Measurements from ENCODE around the gene SLC7A6.
A peak's percentile ranks its signal among the peaks of the same experiment; 100 is the strongest.

The SLC7A6 gene

GRCh38 chr16:68310437-68310773, 46.1 kb downstream of the SLC7A6 start:
- Histone ChIP-seq H3K4me3 (ENCODE audit: extremely low read depth, insufficient read depth, low read length, poor library complexity, severe bottlenecking) (peak overlapping the region; percentile 90), H3K27ac (ENCODE audit: low read depth, low read length, severe bottlenecking) (peak overlapping the region; percentile 80), H3K9me3 (ENCODE audit: control insufficient read depth, low read length) (no peaks in the 10 kb centered on the region), H3K4me1 (ENCODE audit: control insufficient read depth, insufficient read depth, low read length, poor library complexity, severe bottlenecking) (peaks cover 4% of the 10 kb centered on the region), H3K36me3 (ENCODE audit: control insufficient read depth, insufficient read depth, low read length) (peaks cover 35% of the 10 kb centered on the region)
- WGBS, 2 experiments (ENCODE audit: insufficient coverage in 2 of 2), result 0 to 1% methylated on average over 25 to 29 of the region's 29 CpGs

- no peaks in the 10 kb centered on the region for H3K9me3 ChIP-seq (ENCODE audit: control insufficient read depth, low read length)
- H3K4me3 ChIP-seq (ENCODE audit: extremely low read depth, insufficient read depth, low read length, poor library complexity, severe bottlenecking), result peak within 1 kb of the TSS; percentile 90
- H3K27ac ChIP-seq (ENCODE audit: low read depth, low read length, severe bottlenecking), result peak within 1 kb of the TSS; percentile 80
- 1% methylated on average over 33 to 51 of the region's 62 CpGs for WGBS, 2 experiments (ENCODE audit: insufficient coverage in 2 of 2)
- H3K36me3 ChIP-seq (ENCODE audit: control insufficient read depth, insufficient read depth, low read length), result peaks cover 39% of the 10 kb centered on the region
- peaks cover 4% of the 10 kb centered on the region for H3K4me1 ChIP-seq (ENCODE audit: control insufficient read depth, insufficient read depth, low read length, poor library complexity, severe bottlenecking)
Measured at GRCh38 chr16:68310774-68311511, 46.6 kb downstream of the SLC7A6 start, which contains the start of the genes PRMT7 and SLC7A6OS. Gene PRMT7, plus strand, starts transcription at chr16:68311019. Its CDS starts 4,961 bp downstream, at chr16:68315980. Gene SLC7A6OS, minus strand, starts transcription at chr16:68310946. Its CDS starts 20 bp downstream, at chr16:68310926.

- Histone ChIP-seq H3K4me1 (ENCODE audit: control insufficient read depth, insufficient read depth, low read length, poor library complexity, severe bottlenecking) (peaks cover 4% of the 10 kb centered on the region), H3K36me3 (ENCODE audit: control insufficient read depth, insufficient read depth, low read length) (peaks cover 41% of the 10 kb centered on the region), H3K27ac (ENCODE audit: low read depth, low read length, severe bottlenecking) (no peak overlapping the region), H3K9me3 (ENCODE audit: control insufficient read depth, low read length) (no peaks in the 10 kb centered on the region), H3K4me3 (ENCODE audit: extremely low read depth, insufficient read depth, low read length, poor library complexity, severe bottlenecking) (no peak overlapping the region)
- 90 to 100% methylated on average over 1 to 4 of the region's 4 CpGs for WGBS, 2 experiments (ENCODE audit: insufficient coverage in 2 of 2)
Measured at GRCh38 chr16:68313116-68313515, 48.8 kb downstream of the SLC7A6 start.

DNA sequence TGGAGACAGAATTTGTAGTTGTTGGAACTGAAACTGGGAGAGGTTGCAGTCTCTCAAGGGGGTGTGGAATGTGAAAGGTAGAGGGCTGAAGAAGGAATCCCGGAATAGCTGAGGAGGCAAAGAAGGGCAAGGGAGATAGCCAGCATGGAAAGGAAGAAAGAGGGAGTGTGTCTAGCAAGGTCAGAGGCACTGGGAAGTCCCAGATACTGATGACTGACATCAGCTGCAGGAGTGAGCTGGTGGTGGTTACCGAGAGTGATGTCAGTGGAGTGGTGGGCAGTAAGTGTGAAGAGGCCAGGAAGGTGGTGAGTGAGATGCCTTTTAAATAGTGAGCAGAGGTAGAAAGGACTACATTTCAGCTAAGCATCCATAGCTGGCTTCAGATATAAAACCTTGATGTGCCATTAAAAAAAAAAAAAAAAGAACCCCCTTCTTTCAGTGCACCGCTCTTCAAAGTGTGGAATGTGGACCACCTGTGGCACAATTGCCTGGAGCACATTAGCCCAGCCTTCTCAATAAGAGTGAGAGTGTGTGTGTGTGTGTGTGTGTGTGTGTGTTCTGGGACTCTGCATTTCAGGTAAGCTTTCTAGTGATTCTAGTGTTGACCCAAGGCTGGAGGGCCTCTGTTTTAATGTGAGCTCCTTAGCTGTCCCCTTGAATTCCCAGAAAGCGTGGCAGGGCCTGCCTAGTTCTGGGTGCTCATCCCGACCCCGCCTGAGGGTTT, 55.0 kb downstream of the SLC7A6 start:
- Histone ChIP-seq H3K27ac (ENCODE audit: low read depth, low read length, severe bottlenecking) (no peak overlapping the region), H3K9me3 (ENCODE audit: control insufficient read depth, low read length) (no peaks in the 10 kb centered on the region), H3K36me3 (ENCODE audit: control insufficient read depth, insufficient read depth, low read length) (peaks cover 57% of the 10 kb centered on the region), H3K4me3 (ENCODE audit: extremely low read depth, insufficient read depth, low read length, poor library complexity, severe bottlenecking) (no peak overlapping the region), H3K4me1 (ENCODE audit: control insufficient read depth, insufficient read depth, low read length, poor library complexity, severe bottlenecking) (no peaks in the 10 kb centered on the region)
- 93 to 96% methylated on average over 3 to 5 of the region's 6 CpGs for WGBS, 2 experiments (ENCODE audit: insufficient coverage in 2 of 2)

GRCh38 chr16:68324336-68324735, 60.0 kb downstream of the SLC7A6 start:
- H3K36me3 ChIP-seq (ENCODE audit: control insufficient read depth, insufficient read depth, low read length), result peaks cover 45% of the 10 kb centered on the region
- H3K4me1 ChIP-seq (ENCODE audit: control insufficient read depth, insufficient read depth, low read length, poor library complexity, severe bottlenecking), result peaks cover 6% of the 10 kb centered on the region

DNA sequence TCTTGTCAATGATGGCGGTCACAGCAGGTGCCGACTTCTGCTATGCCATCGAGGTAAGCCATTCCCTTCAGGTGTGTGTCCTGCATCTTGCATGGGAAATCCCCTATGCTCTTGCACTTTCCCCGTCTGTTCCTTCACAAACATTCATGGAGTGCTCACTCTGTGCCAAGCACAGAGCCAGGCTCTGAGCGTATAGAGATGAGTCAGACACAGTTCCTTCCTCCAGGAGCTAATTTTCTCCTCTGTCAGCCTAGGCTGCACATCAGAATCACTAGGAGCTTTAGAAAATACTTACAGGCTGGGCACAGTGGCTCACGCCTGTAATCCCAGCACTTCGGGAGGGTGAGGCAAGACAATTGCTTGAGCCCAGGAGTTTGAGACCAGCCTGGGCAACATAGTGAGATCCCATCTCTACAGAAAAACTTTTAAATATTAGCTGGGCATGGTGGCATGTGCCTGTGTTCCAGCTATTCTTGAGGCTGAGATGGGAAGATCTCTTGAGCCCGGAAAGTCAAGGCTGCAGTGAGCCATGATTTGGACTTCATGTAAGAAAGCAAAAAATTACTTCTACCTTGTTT, 60.5 kb downstream of the SLC7A6 start:
- peaks cover 43% of the 10 kb centered on the region for H3K36me3 ChIP-seq (ENCODE audit: control insufficient read depth, insufficient read depth, low read length)
- H3K9me3 ChIP-seq (ENCODE audit: control insufficient read depth, low read length), result no peaks in the 10 kb centered on the region
- no peak overlapping the region for H3K4me3 ChIP-seq (ENCODE audit: extremely low read depth, insufficient read depth, low read length, poor library complexity, severe bottlenecking)
- peaks cover 6% of the 10 kb centered on the region for H3K4me1 ChIP-seq (ENCODE audit: control insufficient read depth, insufficient read depth, low read length, poor library complexity, severe bottlenecking)
- 93 to 96% methylated on average over 6 to 8 of the region's 8 CpGs for WGBS, 2 experiments (ENCODE audit: insufficient coverage in 2 of 2)
- no peak overlapping the region for H3K27ac ChIP-seq (ENCODE audit: low read depth, low read length, severe bottlenecking)

More at GRCh38 chr16:68324336-68324735, 60.0 kb downstream of the SLC7A6 start:
- 98 to 100% methylated on average over 4 to 5 of the region's 5 CpGs for WGBS, 2 experiments (ENCODE audit: insufficient coverage in 2 of 2)
- H3K27ac ChIP-seq (ENCODE audit: low read depth, low read length, severe bottlenecking), result no peak overlapping the region
- no peaks in the 10 kb centered on the region for H3K9me3 ChIP-seq (ENCODE audit: control insufficient read depth, low read length)
- no peak overlapping the region for H3K4me3 ChIP-seq (ENCODE audit: extremely low read depth, insufficient read depth, low read length, poor library complexity, severe bottlenecking)

DNA sequence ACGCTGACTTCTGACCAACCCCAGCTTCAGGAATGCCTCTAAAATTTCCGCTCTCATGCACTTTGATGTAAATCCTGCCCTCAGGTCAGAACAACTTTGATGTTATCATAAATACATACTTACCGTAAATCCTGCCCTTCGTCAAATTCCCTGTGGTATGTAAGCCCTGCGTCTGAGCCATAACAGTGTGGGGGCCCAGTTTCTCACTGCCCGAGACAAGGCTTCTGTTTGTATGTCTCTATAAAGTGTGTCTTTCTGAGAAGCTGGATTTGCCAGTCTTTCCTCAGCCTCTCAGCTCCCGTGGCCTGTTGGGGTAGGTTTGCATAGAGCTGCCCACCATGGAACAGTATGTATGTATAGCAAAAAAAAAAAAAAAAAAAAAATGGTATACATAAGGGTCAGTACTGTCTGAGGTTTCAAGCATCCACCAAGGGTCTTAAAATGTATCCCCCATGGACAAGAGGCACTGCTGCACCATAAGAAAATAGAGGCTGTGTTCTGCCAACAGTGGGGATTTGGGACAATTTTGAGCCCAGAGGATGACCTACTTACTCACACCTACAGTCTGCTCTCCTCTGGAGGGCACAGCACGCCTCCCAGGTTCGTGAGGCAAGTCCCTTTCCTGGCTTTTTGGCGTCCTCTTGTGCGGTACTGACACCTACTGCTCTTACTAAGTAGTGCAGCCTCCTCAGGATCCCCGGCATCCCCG, 64.0 kb downstream of the SLC7A6 start:
- Histone ChIP-seq H3K4me1 (ENCODE audit: control insufficient read depth, insufficient read depth, low read length, poor library complexity, severe bottlenecking) (peaks cover 16% of the 10 kb centered on the region), H3K27ac (ENCODE audit: low read depth, low read length, severe bottlenecking) (peak overlapping the region; percentile 68), H3K9me3 (ENCODE audit: control insufficient read depth, low read length) (no peaks in the 10 kb centered on the region), H3K36me3 (ENCODE audit: control insufficient read depth, insufficient read depth, low read length) (peaks cover 28% of the 10 kb centered on the region), H3K4me3 (ENCODE audit: extremely low read depth, insufficient read depth, low read length, poor library complexity, severe bottlenecking) (no peak overlapping the region)
- WGBS, 2 experiments (ENCODE audit: insufficient coverage in 2 of 2), result 38 to 53% methylated on average over 6 to 9 of the region's 13 CpGs

GRCh38 chr16:68328860-68329390, 64.6 kb downstream of the SLC7A6 start:
- Histone ChIP-seq H3K4me3 (ENCODE audit: extremely low read depth, insufficient read depth, low read length, poor library complexity, severe bottlenecking) (no peak overlapping the region), H3K4me1 (ENCODE audit: control insufficient read depth, insufficient read depth, low read length, poor library complexity, severe bottlenecking) (peaks cover 16% of the 10 kb centered on the region), H3K27ac (ENCODE audit: low read depth, low read length, severe bottlenecking) (no peak overlapping the region), H3K36me3 (ENCODE audit: control insufficient read depth, insufficient read depth, low read length) (peaks cover 32% of the 10 kb centered on the region), H3K9me3 (ENCODE audit: control insufficient read depth, low read length) (no peaks in the 10 kb centered on the region)
- WGBS, 2 experiments (ENCODE audit: insufficient coverage in 2 of 2), result 38 to 89% methylated on average over 1 to 2 of the region's 3 CpGs

DNA sequence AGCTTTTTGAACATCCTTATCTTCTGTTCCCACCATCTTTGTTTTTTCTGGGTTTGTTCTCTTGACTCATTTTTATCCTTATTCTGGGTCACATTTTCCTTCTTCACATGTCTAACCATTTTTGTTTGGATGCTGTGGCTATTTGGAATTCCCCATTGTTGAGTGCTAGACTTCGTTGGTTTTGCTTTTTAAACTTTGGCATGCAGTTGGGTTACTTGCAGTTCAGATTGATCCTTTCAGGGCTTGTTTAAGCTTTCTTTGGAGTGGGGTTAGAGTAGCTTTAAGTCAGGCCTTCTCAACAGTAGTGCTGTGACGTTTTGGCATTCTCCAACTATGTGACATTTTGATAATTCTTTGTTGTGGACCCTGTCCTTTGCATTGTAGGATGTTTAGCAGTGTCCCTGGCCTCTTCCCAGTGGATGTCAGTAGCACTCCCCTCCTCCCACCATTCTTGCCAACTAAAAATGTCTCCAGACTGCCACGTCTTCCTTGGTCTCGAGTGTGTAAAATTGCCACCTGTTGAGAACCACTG, 67.6 kb downstream of the SLC7A6 start:
- Histone ChIP-seq H3K36me3 (ENCODE audit: control insufficient read depth, insufficient read depth, low read length) (peaks cover 23% of the 10 kb centered on the region), H3K4me3 (ENCODE audit: extremely low read depth, insufficient read depth, low read length, poor library complexity, severe bottlenecking) (no peak overlapping the region), H3K9me3 (ENCODE audit: control insufficient read depth, low read length) (no peaks in the 10 kb centered on the region), H3K4me1 (ENCODE audit: control insufficient read depth, insufficient read depth, low read length, poor library complexity, severe bottlenecking) (peaks cover 16% of the 10 kb centered on the region), H3K27ac (ENCODE audit: low read depth, low read length, severe bottlenecking) (peak overlapping the region; percentile 86)
- WGBS, 2 experiments (ENCODE audit: insufficient coverage in 2 of 2), result 75 to 100% methylated on average over 1 to 3 of the region's 4 CpGs
